ENCODE measurements around the gene TLL2.

Gene TLL2

GRCh38 chr10:96478355-96478754 lies 35.4 kb downstream of the TLL2 start:
- no peaks in the 10 kb centered on the region for H3K36me3 ChIP-seq (ENCODE audit: insufficient read depth, low read length)
- H3K9me3 ChIP-seq (ENCODE audit: insufficient read depth, low read depth, low read length), result no peaks in the 10 kb centered on the region
- H3K79me2 ChIP-seq (ENCODE audit: insufficient read depth, low read length), result no peaks in the 10 kb centered on the region
- H3K9ac ChIP-seq (ENCODE audit: low read depth, low read length, poor library complexity, severe bottlenecking), result no peak overlapping the region
- no peaks in the 10 kb centered on the region for H3K27me3 ChIP-seq (ENCODE audit: insufficient read depth, low read length, poor library complexity, severe bottlenecking)
- no peaks in the 10 kb centered on the region for H4K20me1 ChIP-seq (ENCODE audit: insufficient read depth, low read length, poor library complexity, severe bottlenecking)
- H3F3A ChIP-seq (ENCODE audit: low read depth), result no peaks in the 10 kb centered on the region
- no peak overlapping the region for H2AFZ ChIP-seq (ENCODE audit: low read length)
- no peak overlapping the region for H3K4me3 ChIP-seq (ENCODE audit: low read length, poor library complexity, severe bottlenecking)
- H3K9me2 ChIP-seq (replicated peaks; ENCODE audit: low read depth, low read length), result no peaks in the 10 kb centered on the region
- H3K4me1 ChIP-seq (ENCODE audit: insufficient read depth, low read length, poor library complexity, severe bottlenecking), result no peaks in the 10 kb centered on the region
- H3K4me2 ChIP-seq (ENCODE audit: low read depth, low read length, poor library complexity, severe bottlenecking), result no peak overlapping the region
- TF ChIP-seq EZH2phosphoT487 (IDR thresholded peaks at IDR 0.05; ENCODE audit: borderline replicate concordance), result no peak
- TF ChIP-seq, protein P1, sequence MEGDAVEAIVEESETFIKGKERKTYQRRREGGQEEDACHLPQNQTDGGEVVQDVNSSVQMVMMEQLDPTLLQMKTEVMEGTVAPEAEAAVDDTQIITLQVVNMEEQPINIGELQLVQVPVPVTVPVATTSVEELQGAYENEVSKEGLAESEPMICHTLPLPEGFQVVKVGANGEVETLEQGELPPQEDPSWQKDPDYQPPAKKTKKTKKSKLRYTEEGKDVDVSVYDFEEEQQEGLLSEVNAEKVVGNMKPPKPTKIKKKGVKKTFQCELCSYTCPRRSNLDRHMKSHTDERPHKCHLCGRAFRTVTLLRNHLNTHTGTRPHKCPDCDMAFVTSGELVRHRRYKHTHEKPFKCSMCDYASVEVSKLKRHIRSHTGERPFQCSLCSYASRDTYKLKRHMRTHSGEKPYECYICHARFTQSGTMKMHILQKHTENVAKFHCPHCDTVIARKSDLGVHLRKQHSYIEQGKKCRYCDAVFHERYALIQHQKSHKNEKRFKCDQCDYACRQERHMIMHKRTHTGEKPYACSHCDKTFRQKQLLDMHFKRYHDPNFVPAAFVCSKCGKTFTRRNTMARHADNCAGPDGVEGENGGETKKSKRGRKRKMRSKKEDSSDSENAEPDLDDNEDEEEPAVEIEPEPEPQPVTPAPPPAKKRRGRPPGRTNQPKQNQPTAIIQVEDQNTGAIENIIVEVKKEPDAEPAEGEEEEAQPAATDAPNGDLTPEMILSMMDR (conservative IDR thresholded peaks at IDR 0.05; ENCODE audit: low read length), result no peak

DNA sequence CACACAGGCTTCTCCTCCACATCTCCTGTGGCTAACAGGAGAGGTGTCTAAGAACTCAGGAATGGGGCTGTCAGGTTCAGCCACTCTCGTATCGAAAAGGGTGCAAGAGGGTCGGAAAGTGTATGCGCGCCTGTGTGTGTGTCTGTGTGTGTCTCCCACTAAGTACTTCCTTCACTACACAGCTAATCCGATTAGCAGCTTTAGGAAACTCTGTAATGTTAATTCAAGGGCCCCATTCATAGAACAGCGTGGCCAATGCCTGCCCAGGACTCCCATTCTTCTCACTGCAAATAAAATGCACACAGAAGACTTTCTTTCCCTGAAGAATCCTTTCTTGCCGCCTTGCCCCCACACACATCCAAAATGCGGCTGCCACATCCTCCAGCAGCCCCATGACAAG lies 39.9 kb downstream of the TLL2 start:
- Histone ChIP-seq H2AFZ (ENCODE audit: low read length) (no peak overlapping the region), H3K4me2 (ENCODE audit: low read depth, low read length, poor library complexity, severe bottlenecking) (no peak overlapping the region), H3K4me1 (ENCODE audit: insufficient read depth, low read length, poor library complexity, severe bottlenecking) (no peaks in the 10 kb centered on the region), H3K9me3 (ENCODE audit: insufficient read depth, low read depth, low read length) (no peaks in the 10 kb centered on the region), H3K4me3 (ENCODE audit: low read length, poor library complexity, severe bottlenecking) (no peak overlapping the region), H3K79me2 (ENCODE audit: insufficient read depth, low read length) (no peaks in the 10 kb centered on the region), H4K20me1 (ENCODE audit: insufficient read depth, low read length, poor library complexity, severe bottlenecking) (no peaks in the 10 kb centered on the region), H3F3A (ENCODE audit: low read depth) (no peaks in the 10 kb centered on the region), H3K9ac (ENCODE audit: low read depth, low read length, poor library complexity, severe bottlenecking) (no peak overlapping the region), H3K9me2 (replicated peaks; ENCODE audit: low read depth, low read length) (no peaks in the 10 kb centered on the region), H3K36me3 (ENCODE audit: insufficient read depth, low read length) (no peaks in the 10 kb centered on the region), H3K27me3 (ENCODE audit: insufficient read depth, low read length, poor library complexity, severe bottlenecking) (no peaks in the 10 kb centered on the region)
- no peak for TF ChIP-seq EZH2phosphoT487 (IDR thresholded peaks at IDR 0.05; ENCODE audit: borderline replicate concordance)

DNA sequence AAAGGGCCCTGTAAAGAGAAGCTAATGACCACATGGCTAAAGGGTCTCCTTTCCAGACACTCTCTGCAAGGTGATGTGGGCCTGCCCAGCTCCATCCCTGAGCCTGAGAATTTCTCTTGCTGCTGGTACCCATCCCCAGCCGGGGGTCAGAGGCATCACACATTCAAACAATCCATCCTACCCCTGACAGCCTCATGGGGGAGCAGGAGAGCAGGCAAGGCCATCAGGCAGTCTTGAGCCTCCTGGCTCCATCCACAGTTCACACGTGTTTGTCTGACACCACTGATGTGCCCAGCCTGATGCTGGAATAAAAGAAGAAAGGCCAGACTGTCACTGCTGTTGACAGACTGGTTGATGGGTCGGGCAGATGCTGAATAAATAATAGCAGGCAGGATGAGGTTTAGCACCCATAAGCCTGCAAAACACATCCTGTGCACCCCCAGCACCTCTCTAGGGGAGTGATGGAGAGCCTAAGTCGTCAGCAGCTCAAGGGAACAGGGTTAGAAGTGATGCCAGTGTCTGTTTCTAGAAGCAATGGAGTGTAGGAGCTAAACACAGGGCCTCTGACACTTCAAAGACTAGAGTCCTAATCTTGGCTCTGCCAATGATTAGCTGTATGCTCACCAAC lies 43.5 kb downstream of the TLL2 start:
- no peaks in the 10 kb centered on the region for H3K27me3 ChIP-seq (ENCODE audit: insufficient read depth, low read length, poor library complexity, severe bottlenecking)
- H3K9me3 ChIP-seq (ENCODE audit: insufficient read depth, low read depth, low read length), result no peaks in the 10 kb centered on the region
- H3K4me1 ChIP-seq (ENCODE audit: insufficient read depth, low read length, poor library complexity, severe bottlenecking), result no peaks in the 10 kb centered on the region
- no peak overlapping the region for H3K9ac ChIP-seq (ENCODE audit: low read depth, low read length, poor library complexity, severe bottlenecking)
- no peak overlapping the region for H2AFZ ChIP-seq (ENCODE audit: low read length)
- no peaks in the 10 kb centered on the region for H3K79me2 ChIP-seq (ENCODE audit: insufficient read depth, low read length)
- no peaks in the 10 kb centered on the region for H4K20me1 ChIP-seq (ENCODE audit: insufficient read depth, low read length, poor library complexity, severe bottlenecking)
- no peaks in the 10 kb centered on the region for H3F3A ChIP-seq (ENCODE audit: low read depth)
- no peak for TF ChIP-seq EZH2phosphoT487 (IDR thresholded peaks at IDR 0.05; ENCODE audit: borderline replicate concordance)
- TF ChIP-seq, protein P1 (conservative IDR thresholded peaks at IDR 0.05; ENCODE audit: low read length), result peak; percentile 75
- H3K9me2 ChIP-seq (replicated peaks; ENCODE audit: low read depth, low read length), result no peaks in the 10 kb centered on the region
- H3K4me2 ChIP-seq (ENCODE audit: low read depth, low read length, poor library complexity, severe bottlenecking), result no peak overlapping the region
- no peaks in the 10 kb centered on the region for H3K36me3 ChIP-seq (ENCODE audit: insufficient read depth, low read length)
- H3K4me3 ChIP-seq (ENCODE audit: low read length, poor library complexity, severe bottlenecking), result no peak overlapping the region

DNA sequence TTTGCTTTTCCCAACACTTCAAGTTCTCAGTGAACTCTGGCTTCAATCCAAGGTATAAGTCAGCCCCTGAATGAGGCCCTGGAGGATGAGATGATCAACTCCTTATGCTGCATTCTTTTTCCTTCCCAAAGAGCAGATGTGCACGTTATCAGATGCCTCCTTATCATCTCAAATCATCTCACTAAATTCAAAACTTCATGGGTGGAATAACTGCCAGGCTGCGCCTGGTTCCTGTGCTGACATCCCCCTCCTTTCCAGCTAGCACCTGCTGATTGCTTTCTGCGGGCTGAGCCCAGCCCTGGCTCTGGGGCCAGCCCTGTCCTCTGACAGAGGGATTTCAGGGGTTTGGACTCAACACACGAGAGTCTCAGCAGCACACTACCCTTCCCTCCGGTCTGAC lies 44.9 kb downstream of the TLL2 start:
- no peaks in the 10 kb centered on the region for H3K4me1 ChIP-seq (ENCODE audit: insufficient read depth, low read length, poor library complexity, severe bottlenecking)
- H3F3A ChIP-seq (ENCODE audit: low read depth), result no peaks in the 10 kb centered on the region
- H3K4me2 ChIP-seq (ENCODE audit: low read depth, low read length, poor library complexity, severe bottlenecking), result no peak overlapping the region
- TF ChIP-seq, protein P1 (conservative IDR thresholded peaks at IDR 0.05; ENCODE audit: low read length), result no peak
- TF ChIP-seq EZH2phosphoT487 (IDR thresholded peaks at IDR 0.05; ENCODE audit: borderline replicate concordance), result no peak
- no peaks in the 10 kb centered on the region for H4K20me1 ChIP-seq (ENCODE audit: insufficient read depth, low read length, poor library complexity, severe bottlenecking)
- no peaks in the 10 kb centered on the region for H3K27me3 ChIP-seq (ENCODE audit: insufficient read depth, low read length, poor library complexity, severe bottlenecking)
- H3K79me2 ChIP-seq (ENCODE audit: insufficient read depth, low read length), result no peaks in the 10 kb centered on the region
- H3K9ac ChIP-seq (ENCODE audit: low read depth, low read length, poor library complexity, severe bottlenecking), result no peak overlapping the region
- H3K4me3 ChIP-seq (ENCODE audit: low read length, poor library complexity, severe bottlenecking), result no peak overlapping the region
- no peaks in the 10 kb centered on the region for H3K9me2 ChIP-seq (replicated peaks; ENCODE audit: low read depth, low read length)
- H3K36me3 ChIP-seq (ENCODE audit: insufficient read depth, low read length), result no peaks in the 10 kb centered on the region
- no peak overlapping the region for H2AFZ ChIP-seq (ENCODE audit: low read length)
- H3K9me3 ChIP-seq (ENCODE audit: insufficient read depth, low read depth, low read length), result no peaks in the 10 kb centered on the region

Measured in Loucy (cell line).